ENCODE results near the gene ETAA1.

ETAA1 gene

DNA sequence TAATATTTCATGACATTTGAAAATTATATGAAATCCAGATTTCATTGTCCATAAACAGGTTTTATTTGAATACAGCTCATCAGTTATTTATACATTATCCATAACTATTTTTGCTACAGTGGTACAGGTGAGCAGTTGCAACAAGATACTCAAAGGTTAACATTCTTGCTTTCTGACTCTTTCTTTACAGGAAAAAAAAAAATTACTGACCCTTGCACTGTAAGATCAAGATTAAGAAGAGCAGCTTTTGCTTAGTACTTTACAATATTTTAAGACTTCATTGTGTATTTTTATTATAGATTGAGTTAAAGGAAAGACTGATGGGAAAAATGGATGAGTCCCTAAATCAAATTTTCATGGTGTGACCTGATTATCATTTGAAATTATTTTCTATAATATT is 11.2 kb downstream of the ETAA1 start:
- Histone ChIP-seq H4K20me1 (ENCODE audit: control insufficient read depth, insufficient read depth, low read depth, low read length) (no peaks in the 10 kb centered on the region), H3K79me2 (ENCODE audit: control insufficient read depth, low read length) (peaks cover 6% of the 10 kb centered on the region), H3K9me2 (replicated peaks; ENCODE audit: control insufficient read depth, low read length) (no peaks in the 10 kb centered on the region), H3K4me1 (ENCODE audit: control insufficient read depth, low read length) (no peaks in the 10 kb centered on the region), H3K9me3 (ENCODE audit: control insufficient read depth, insufficient read depth, low read length) (no peaks in the 10 kb centered on the region), H3K4me2 (ENCODE audit: low read length) (no peak overlapping the region), H3K27ac (ENCODE audit: low read depth, low read length) (no peak overlapping the region), H3K36me3 (ENCODE audit: control insufficient read depth, low read length) (peaks cover 65% of the 10 kb centered on the region), H3F3A (ENCODE audit: control insufficient read depth, insufficient read depth) (no peaks in the 10 kb centered on the region), H3K4me3 (ENCODE audit: low read length) (no peak overlapping the region), H3K27me3 (ENCODE audit: control insufficient read depth, low read length) (no peaks in the 10 kb centered on the region)
- TF ChIP-seq, protein P1, sequence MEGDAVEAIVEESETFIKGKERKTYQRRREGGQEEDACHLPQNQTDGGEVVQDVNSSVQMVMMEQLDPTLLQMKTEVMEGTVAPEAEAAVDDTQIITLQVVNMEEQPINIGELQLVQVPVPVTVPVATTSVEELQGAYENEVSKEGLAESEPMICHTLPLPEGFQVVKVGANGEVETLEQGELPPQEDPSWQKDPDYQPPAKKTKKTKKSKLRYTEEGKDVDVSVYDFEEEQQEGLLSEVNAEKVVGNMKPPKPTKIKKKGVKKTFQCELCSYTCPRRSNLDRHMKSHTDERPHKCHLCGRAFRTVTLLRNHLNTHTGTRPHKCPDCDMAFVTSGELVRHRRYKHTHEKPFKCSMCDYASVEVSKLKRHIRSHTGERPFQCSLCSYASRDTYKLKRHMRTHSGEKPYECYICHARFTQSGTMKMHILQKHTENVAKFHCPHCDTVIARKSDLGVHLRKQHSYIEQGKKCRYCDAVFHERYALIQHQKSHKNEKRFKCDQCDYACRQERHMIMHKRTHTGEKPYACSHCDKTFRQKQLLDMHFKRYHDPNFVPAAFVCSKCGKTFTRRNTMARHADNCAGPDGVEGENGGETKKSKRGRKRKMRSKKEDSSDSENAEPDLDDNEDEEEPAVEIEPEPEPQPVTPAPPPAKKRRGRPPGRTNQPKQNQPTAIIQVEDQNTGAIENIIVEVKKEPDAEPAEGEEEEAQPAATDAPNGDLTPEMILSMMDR (IDR thresholded peaks at IDR 0.05; ENCODE audit: low read depth, low read length, poor library complexity, severe bottlenecking): no peak
- no peak for TF ChIP-seq EZH2phosphoT487 (IDR thresholded peaks at IDR 0.05; ENCODE audit: borderline replicate concordance, low read length)

DNA sequence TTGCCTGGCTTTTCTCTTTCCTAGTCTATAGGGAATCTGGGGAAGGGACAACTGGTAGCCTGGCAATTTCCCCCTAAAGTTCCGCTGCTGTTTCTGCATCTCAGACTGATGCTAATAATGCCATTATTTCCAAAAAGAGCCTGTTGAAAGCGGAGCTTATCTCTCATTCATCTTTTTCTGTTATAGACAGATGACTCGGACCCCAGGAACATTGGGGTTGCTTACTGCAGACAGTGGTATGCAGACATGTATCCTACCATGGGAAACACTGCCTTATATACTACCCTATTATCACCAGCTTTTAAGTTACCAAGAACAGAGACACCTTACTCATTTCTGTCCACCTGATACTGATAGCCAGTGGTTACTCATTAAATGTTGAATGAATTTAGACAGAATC is 15.3 kb downstream of the ETAA1 start:
- Histone ChIP-seq H3K4me2 (ENCODE audit: low read length) (no peak overlapping the region), H3K27me3 (ENCODE audit: control insufficient read depth, low read length) (no peaks in the 10 kb centered on the region)
- TF ChIP-seq, protein P1 (IDR thresholded peaks at IDR 0.05; ENCODE audit: low read depth, low read length, poor library complexity, severe bottlenecking): no peak
- TF ChIP-seq EZH2phosphoT487 (IDR thresholded peaks at IDR 0.05; ENCODE audit: borderline replicate concordance, low read length): no peak

DNA sequence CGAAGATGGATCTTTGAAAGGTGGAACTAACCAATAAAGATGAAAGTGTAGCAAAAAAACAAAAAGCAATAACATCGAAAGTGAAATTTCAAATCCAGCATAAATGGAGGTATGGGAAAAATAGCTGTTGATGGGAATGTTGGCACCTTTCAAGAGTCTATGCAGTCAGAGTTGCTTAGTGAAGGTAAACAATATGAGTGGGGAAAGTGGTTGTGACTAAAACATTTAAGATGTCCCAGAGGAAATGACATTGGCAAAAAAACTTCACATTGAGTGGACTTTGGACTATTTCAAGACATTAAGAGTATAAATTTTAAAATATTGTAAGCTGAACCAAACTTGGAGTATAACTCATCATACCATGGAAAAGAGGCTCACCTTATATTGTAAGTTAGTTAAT is 17.7 kb downstream of the ETAA1 start:
- Histone ChIP-seq H3K27ac (ENCODE audit: low read depth, low read length) (no peak overlapping the region), H4K20me1 (ENCODE audit: control insufficient read depth, insufficient read depth, low read depth, low read length) (no peaks in the 10 kb centered on the region), H3K4me2 (ENCODE audit: low read length) (no peak overlapping the region), H3K9me3 (ENCODE audit: control insufficient read depth, insufficient read depth, low read length) (no peaks in the 10 kb centered on the region), H3F3A (ENCODE audit: control insufficient read depth, insufficient read depth) (no peaks in the 10 kb centered on the region), H3K27me3 (ENCODE audit: control insufficient read depth, low read length) (no peaks in the 10 kb centered on the region), H3K79me2 (ENCODE audit: control insufficient read depth, low read length) (no peaks in the 10 kb centered on the region), H3K4me1 (ENCODE audit: control insufficient read depth, low read length) (no peaks in the 10 kb centered on the region), H3K4me3 (ENCODE audit: low read length) (no peak overlapping the region), H3K9me2 (replicated peaks; ENCODE audit: control insufficient read depth, low read length) (no peaks in the 10 kb centered on the region), H3K36me3 (ENCODE audit: control insufficient read depth, low read length) (peaks cover 18% of the 10 kb centered on the region)
- TF ChIP-seq, protein P1 (IDR thresholded peaks at IDR 0.05; ENCODE audit: low read depth, low read length, poor library complexity, severe bottlenecking): no peak
- TF ChIP-seq EZH2phosphoT487 (IDR thresholded peaks at IDR 0.05; ENCODE audit: borderline replicate concordance, low read length): no peak

More for the DNA sequence above, 15.3 kb downstream of the ETAA1 start:
- Histone ChIP-seq H3K9me2 (replicated peaks; ENCODE audit: control insufficient read depth, low read length) (no peaks in the 10 kb centered on the region), H3K36me3 (ENCODE audit: control insufficient read depth, low read length) (peaks cover 31% of the 10 kb centered on the region), H3K9me3 (ENCODE audit: control insufficient read depth, insufficient read depth, low read length) (no peaks in the 10 kb centered on the region), H3K27ac (ENCODE audit: low read depth, low read length) (no peak overlapping the region), H3F3A (ENCODE audit: control insufficient read depth, insufficient read depth) (no peaks in the 10 kb centered on the region), H4K20me1 (ENCODE audit: control insufficient read depth, insufficient read depth, low read depth, low read length) (no peaks in the 10 kb centered on the region), H3K4me1 (ENCODE audit: control insufficient read depth, low read length) (no peaks in the 10 kb centered on the region), H3K4me3 (ENCODE audit: low read length) (no peak overlapping the region), H3K79me2 (ENCODE audit: control insufficient read depth, low read length) (no peaks in the 10 kb centered on the region)

DNA sequence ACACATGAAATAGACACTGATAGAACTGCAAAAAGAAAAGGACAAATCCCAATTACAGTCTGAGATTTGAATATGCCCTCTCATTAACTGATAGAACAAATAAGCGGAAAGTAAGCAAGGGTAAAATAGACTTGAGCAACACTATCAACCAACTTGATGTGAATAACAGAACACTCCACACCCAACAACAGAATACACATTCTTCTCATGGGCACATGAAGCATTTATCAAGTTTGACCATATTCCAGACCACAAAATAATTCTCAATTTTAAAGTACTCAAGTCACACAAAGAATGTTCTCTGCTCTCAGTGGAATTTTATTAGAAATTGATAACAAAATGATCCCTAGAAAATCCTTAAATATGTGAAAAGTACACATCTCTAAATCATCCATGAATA is 19.0 kb downstream of the ETAA1 start:
- Histone ChIP-seq H3K9me3 (ENCODE audit: control insufficient read depth, insufficient read depth, low read length) (no peaks in the 10 kb centered on the region), H3K9me2 (replicated peaks; ENCODE audit: control insufficient read depth, low read length) (no peaks in the 10 kb centered on the region), H3K4me2 (ENCODE audit: low read length) (no peak overlapping the region), H3F3A (ENCODE audit: control insufficient read depth, insufficient read depth) (no peaks in the 10 kb centered on the region), H3K4me1 (ENCODE audit: control insufficient read depth, low read length) (no peaks in the 10 kb centered on the region), H3K36me3 (ENCODE audit: control insufficient read depth, low read length) (peaks cover 5% of the 10 kb centered on the region), H4K20me1 (ENCODE audit: control insufficient read depth, insufficient read depth, low read depth, low read length) (no peaks in the 10 kb centered on the region), H3K4me3 (ENCODE audit: low read length) (no peak overlapping the region), H3K79me2 (ENCODE audit: control insufficient read depth, low read length) (no peaks in the 10 kb centered on the region), H3K27me3 (ENCODE audit: control insufficient read depth, low read length) (no peaks in the 10 kb centered on the region), H3K27ac (ENCODE audit: low read depth, low read length) (no peak overlapping the region)
- no peak for TF ChIP-seq EZH2phosphoT487 (IDR thresholded peaks at IDR 0.05; ENCODE audit: borderline replicate concordance, low read length)
- TF ChIP-seq, protein P1 (IDR thresholded peaks at IDR 0.05; ENCODE audit: low read depth, low read length, poor library complexity, severe bottlenecking): no peak

Data from DOHH2 (cell line).